ENCODE data around the gene ICAM2. TPM values are rescaled to one million over a fixed set of nuclear protein-coding genes. Genes with fewer than 3 reads are reported as not detected.

ICAM2 gene
- total RNA-seq, 1 experiment from 2014 or later, result 0.33 TPM

GRCh38 chr17:63960430-63960829 is 60.0 kb downstream of the ICAM2 start:
- Mint-ChIP-seq H3K4me3 (peak overlapping the region; percentile 76), H3K9me3 (no peaks in the 10 kb centered on the region), H3K27ac (no peak overlapping the region), H3K27me3 (ENCODE audit: low read depth) (no peaks in the 10 kb centered on the region), H3K36me3 (no peaks in the 10 kb centered on the region; the same call in 1 of the 2 replicates), H3K4me1 (peaks cover 20% of the 10 kb centered on the region)
- no peak for ATAC-seq
- no peak for DNase-seq (ENCODE audit: low spot score)
- ChIA-PET POLR2A (interaction anchor here (1.4 kb wide), 1 partner anchor 9 kb away, joined by 3 read pairs; no protein-coding TSS in a partner anchor), CTCF (interaction anchor here (1.4 to 4.0 kb wide), 7 partner anchors 14 to 66 kb away, joined by 4 to 46 read pairs (median 16); partner anchors contain the start of gene CSHL1)
- TF ChIP-seq AFF4 (CRISPR knock-in tag; IDR thresholded peaks at IDR 0.05; ENCODE audit: borderline replicate concordance) (no peak), ZNF219 (CRISPR knock-in tag; IDR thresholded peaks at IDR 0.05; ENCODE audit: borderline replicate concordance) (no peak), STAT6 (CRISPR knock-in tag; conservative IDR thresholded peaks at IDR 0.05; ENCODE audit: low read depth) (no peak), ZBTB43 (CRISPR knock-in tag; IDR thresholded peaks at IDR 0.05) (no peak), JAZF1 (CRISPR knock-in tag; IDR thresholded peaks at IDR 0.05) (no peak), ZNF396 (CRISPR knock-in tag; IDR thresholded peaks at IDR 0.05; ENCODE audit: borderline replicate concordance) (no peak), ZNF317 (CRISPR knock-in tag; IDR thresholded peaks at IDR 0.05; ENCODE audit: borderline replicate concordance, low read depth) (no peak), ZNF138 (CRISPR knock-in tag; conservative IDR thresholded peaks at IDR 0.05) (no peak), RELA (CRISPR knock-in tag; IDR thresholded peaks at IDR 0.05; ENCODE audit: borderline replicate concordance) (no peak), FOXP1 (CRISPR knock-in tag; IDR thresholded peaks at IDR 0.05; ENCODE audit: borderline replicate concordance) (no peak), GABPB1 (CRISPR knock-in tag; IDR thresholded peaks at IDR 0.05) (no peak), KAT7 (CRISPR knock-in tag; IDR thresholded peaks at IDR 0.05; ENCODE audit: borderline replicate concordance) (no peak), ZNF425 (CRISPR knock-in tag; conservative IDR thresholded peaks at IDR 0.05) (no peak), E2F4 (CRISPR knock-in tag; IDR thresholded peaks at IDR 0.05; ENCODE audit: borderline replicate concordance, low read depth) (no peak), ZNF423 (CRISPR knock-in tag; IDR thresholded peaks at IDR 0.05) (no peak)
